GM18499 (cell line): ENCODE measurements around the gene HADHB.

Source experiments
- ATAC-seq: cut with Tn5 transposase; IDR thresholded peaks from one replicate; pipeline ENCODE4 v1.9.1; 2021; ENCODE audit warnings: moderate number of reproducible peaks; ENCODE audit not compliant: insufficient read depth, unreplicated experiment

Gene HADHB

DNA sequence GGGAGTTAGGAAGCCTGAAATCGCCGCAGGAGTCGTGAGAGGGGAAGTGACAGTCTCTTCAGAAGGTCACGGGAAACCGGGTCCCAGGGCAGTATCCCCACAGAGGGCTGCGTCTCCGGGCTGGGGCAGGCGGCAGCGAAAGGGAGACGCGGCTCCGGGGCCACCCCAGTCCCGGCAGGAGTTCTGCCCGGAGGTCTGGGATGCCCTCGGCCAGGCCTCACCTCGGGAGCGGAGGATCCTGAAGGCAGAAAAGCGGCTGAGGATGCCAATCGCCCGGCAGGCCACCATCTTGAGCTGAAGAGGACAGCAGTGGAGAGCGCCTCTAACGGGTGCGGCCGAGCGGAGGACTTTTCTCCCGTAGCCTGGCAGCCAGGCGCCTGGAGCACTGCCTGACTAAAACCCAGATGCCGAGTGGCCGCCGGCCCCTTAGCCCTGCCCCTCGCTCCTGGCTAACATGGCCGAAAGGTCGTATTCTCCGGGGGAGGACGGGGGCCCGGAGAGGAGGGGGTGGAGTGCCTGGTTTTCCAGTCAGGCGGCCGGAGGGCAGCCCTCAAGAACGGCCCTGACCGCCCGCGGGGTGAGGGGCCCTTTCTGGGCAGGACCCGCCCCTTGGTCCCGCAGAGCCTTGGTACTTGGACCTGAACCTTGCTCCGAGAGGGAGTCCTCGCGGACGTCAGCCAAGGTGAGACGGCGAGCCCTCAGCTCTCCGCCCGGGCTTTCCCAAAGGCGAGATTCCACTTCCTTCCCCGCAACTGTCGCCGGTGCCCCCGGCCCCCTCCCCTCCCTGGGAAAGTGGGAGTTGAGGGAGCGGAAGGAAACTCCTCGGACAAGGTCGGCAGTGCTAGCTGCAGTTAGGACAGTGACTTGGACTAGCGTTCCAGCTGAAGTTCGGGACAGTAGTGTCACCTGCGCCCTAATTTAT lies at the start of gene HADHB, which contains the start of gene HADHA:
HADHB (plus strand) TSS at position 631 of the 922 bp plus-strand sequence. CDS start 9,316 bp downstream, outside the sequence.
HADHA (minus strand) TSS at position 324 of the 922 bp plus-strand sequence; CDS start at position 288, 36 bp downstream.
- peak; percentile 37 for ATAC-seq

DNA sequence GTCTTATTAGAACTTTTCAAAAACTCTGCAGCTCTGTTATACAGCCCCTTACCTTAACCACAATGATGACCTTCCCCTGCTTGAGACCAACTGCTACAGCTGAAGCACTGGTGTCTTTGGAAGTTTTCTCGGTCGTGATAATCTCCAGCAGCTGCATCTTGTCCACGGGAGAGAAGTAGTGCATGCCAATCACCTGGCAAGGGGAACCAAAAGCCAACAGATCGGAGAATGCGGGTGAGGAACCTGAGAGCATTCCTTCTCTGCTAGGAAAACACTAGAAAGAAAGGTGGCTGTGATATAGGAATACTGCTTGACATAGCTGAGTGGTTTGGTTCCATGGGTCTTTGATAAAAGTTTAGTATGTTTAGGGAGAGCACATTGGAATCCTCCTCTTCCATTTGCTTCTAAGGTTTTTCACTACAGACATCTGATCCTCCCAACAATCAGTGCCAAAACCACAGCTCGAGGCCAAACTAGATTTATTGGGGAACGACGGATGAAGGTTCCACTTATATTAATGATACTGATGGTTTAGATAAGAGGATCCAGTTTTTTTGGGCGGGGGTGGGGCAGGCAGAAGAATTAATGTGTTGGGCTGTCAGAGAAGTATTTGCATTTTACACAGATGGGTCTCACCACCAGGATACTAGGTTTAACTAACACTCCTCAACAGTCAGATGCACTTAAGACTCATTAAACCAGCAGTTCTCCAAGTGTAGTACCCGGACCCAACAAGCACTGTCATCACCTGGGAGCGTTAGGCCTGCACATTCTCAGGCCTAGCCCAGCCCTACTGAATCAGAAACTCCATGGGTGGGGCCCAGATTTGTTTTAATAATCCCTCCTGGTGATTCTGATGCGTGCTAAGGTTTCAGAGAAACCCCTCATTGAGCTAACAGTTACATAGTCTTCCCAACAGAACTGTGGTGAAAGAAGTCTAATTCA lies 49.4 kb upstream of the HADHB start:
- no peak for ATAC-seq

DNA sequence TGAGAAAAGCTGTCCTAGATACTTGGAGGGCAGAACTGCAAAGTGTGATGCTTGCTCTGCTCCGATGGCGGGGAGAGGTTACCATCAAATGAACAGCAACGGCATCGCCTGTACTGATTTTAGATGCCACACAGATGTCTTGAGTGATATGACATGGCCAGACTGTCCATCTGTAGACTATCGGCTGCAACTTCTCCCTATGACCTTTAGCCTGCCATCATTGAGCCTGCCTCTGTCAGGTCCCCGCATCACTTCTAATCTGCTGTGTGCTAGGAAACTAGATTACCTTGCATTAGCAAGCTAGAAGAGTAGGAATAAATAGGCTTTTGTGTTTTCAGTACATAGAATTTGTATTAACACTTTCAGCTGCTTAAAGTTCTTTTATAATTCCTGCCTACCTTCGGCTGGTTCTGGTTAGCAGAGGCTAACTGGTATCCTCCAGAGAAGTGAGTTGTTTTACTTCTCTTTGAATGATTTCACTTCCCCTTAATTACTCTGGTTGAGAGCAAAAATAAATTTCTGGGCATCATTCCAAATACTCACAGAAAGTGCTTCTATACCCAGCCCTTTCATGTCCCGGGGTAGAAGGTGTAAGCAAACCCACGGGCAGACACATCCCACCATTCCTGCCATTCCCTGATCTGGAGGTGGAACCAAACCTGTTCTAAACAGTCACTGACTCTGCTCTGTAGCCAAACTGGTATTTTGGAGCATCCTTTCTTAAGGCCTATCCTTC lies 47.9 kb upstream of the HADHB start:
- no peak for ATAC-seq

DNA sequence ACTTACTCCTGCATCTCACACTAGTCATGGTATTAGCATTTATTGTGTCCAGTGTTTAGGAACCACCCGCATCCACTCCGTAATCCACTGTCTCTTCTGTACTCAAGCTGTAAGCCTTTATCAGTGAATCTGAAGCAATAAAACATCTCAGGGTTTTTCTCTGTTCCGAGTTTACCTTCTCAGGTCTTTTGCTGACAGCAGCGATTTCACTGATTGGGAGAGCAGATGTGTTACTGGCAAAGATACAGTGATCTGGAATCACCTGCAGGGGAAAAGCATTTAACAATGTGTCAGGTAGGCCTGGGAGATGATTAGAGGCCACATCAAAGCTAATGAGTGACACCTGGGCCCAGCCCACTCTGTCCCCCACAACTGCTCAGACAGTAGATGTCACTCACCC lies 47.2 kb upstream of the HADHB start:
- no peak for ATAC-seq

DNA sequence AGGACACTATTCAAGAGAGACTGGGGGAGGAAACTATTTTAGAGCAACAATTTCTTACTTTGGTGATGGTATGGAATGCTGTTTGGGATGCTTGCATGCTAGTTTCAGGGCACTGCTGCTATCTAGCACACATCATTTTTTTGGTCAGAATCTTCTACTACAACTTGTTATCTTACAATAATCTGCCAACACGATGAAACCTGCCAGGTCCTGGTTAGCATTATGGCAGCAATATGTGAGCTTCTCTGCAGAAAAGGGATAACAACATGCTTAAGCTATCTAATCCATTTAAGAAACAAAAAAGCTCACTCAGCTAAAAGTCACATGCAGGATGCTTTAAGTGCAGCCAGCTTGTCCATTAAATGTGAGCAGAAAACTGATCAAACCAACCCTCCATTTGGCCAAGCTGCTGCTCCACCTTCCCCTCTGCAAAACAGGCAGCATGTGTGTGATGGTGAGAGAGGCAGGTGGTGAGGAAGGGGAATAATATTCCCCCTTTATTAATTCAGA lies 41.7 kb upstream of the HADHB start:
- ATAC-seq = no peak

DNA sequence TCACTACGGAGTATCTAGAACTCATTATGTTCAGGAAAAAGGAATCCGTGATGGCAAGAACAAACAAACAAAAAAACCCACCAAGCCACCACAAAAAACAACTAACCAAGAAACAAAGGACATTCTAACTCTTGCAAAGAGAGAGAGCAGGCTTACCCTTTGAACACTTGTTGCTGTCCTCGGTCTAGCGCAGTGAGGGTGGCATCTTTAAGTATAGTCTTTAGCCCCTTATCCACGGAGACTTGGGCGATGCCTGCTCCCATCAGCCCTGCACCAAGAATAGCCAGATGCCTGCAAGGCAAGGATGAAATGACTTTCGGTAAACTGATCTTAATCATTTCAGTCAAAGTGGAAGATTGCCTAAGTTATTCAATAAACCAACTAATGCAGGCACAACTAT lies 40.8 kb upstream of the HADHB start:
- ATAC-seq = no peak

DNA sequence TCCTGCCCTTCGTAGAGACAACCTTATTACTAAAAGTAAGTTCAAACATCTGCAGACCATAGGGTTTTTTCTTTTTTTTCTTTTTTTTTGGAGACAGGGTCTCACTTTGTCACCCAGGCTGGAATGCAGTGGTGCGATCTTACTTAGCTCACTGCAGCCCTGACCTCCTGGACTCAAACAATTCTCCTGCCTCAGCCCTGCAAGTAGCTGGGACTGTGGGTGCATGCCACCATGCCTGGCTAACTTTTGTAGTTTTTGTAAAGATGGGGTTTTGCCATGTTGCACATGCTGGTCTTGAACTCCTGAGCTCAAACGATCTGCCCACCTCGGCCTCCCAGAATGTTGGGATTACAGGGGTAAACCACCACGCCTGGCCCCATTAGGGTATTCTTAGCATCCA lies 32.7 kb upstream of the HADHB start:
- no peak for ATAC-seq

DNA sequence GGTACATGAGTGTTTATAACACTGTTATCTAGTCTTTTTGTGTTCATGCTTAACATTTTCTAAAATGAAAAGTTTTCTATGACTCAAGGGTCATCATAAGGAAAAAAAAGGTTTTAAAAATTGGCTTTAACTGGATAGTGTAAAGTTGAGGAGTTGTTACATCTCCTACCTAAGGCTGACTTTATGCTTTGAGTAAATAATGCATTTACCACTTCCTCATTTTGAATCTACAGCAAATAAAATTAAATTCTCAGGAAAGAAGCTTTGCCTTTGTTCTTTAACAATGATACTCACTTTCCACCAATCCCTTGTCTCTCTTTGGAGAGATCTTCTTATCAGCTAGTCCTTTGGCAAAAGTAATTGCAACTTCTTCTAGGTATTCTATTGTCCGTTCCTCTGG lies 30.0 kb upstream of the HADHB start:
- no peak for ATAC-seq

DNA sequence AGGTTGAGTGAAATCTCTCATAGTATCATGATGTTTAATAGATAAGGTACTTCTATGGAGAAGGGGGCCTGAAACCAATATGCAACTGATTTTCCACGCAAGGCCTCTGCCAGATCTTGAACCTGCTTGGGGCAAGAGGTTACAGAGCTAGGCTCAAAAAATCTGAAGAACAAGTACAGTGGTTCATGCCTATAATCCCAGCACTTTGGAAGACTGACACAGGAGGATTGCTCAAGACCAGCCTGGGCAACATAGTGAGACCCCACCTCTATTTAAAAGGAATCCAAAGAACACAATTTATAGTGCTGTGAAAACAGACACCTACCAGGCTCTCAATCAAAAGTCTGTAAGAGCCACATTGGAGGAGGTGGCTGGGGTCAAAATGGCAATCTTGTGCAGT lies 28.9 kb upstream of the HADHB start:
- no peak for ATAC-seq

DNA sequence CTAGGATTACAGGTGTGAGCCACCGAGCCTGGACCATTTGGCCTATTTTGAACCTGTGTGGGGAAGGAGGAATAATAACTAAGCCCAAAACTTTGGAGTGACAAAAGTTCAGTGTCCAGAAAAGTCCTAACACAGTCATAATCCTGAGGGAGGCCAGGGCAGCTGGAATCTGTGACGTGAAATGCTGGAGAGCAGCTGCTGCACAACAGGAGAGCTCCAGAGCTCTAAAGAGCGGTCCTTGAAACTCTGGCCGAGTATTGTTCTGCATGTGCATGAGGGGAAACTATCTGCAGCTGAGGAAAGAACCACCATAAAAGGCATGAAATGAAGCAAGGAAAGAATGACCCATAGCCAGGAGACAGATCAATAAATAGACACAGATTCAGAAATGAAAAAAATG lies 28.2 kb upstream of the HADHB start:
- ATAC-seq = no peak

DNA sequence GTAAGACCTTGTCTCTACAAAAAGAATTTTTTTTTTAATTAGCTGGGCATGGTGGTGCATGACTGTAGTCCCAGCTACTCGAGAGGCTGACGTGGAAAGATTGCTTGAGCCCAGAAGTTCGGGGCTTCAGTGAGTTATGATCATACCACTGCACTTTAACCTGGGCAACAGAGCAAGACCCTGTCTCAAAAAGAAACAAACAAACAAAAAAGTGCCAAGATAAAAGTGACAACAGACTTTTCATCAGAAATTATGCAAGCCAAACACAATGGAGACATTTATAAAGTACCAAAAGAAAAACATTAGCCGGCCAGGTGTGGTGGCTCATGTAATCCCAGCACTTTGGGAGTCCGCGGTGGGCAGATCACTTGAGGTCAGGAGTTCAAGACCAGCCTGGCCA lies 27.0 kb upstream of the HADHB start:
- no peak for ATAC-seq

DNA sequence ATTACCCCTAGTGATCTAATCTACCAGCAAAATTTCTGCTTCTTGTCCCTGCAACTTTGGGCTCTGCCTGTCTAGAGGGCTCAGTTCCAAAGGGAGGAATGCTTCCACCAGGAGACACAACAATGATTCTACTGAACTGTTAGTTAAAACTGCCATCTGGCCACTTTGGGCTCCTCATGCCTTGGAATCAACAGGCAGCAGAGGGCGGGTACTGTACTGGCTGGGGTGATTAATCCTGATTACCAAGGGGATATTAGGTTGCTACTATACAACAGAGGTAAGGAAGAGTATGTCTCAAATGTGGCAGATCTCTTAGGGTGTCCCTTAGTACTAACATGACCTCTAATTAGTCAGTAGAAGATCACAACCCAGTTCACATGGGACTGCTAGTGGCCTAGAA lies 21.7 kb upstream of the HADHB start:
- ATAC-seq = no peak

DNA sequence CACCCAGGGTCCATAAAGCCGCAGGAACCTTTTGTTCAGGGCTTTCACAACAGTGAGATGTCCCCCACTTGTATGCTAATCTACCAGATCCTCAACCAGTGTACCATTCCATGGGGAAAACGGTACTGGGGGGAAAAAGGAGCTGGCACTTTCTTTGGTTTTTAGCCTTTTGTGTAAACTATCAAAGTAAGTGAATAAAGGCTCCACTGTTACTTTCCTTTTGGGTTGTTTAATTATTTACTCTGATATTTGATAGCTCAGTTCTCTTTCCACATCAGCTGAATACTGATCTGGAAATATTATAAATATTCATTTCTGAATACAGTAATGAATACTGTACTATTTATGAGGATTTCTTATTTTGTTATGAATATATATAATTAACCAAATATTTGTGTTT lies 20.6 kb upstream of the HADHB start:
- ATAC-seq = no peak

DNA sequence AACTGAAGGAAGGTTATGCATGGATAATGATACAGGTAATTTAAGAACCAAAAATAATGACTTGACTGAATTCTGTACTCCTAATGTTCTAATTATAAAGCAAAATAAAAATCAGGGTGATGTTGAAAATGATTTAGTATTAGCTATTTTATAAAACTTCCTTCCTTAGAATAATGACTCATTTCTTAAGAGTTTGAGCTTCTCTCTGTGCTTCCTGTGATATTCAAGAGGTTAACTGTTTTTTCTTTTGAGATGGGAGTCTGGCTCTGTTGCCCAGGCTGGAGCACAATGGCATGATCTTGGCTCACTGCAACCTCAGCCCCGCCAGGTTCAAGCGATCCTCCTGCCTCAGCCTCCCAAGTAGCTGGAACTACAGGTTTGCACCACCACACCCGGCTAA lies 15.1 kb upstream of the HADHB start:
- ATAC-seq = no peak

DNA sequence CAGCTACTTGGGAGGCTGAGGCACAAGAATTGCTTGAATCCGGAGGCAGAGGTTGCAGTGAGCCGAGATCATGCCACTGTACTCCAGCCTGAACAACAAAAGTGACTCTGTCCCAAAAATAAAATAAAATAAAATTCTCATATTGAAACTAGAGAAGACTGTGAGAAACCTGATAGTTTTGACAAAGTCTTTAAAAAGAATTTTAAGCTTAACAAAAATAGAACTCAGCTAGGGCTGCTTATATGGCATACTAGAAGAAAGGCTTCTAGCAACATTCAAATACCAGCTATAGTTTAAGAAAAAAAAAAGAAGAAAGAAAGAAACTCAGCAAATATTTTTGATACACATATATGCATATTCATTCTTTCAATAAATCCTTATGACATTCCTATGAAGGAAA lies 13.9 kb upstream of the HADHB start:
- ATAC-seq = no peak

DNA sequence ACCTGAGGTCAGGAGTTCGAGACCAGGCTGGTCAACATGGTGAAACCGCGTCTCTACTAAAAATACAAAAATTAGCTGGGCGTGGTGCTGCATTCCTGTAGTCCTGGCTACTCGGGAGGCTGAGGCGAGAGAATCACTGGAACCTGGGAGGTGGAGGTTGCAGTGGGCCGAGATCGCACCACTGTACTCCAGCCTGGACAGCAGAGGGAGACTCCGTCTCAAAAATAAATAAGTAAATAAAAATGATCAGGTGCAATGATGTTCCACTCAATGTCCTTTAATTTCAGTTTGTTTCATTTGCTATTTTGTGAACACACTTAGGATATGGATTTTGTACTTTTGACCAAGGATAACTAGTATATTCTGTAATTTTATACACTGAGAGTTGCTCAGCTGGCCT lies 9.7 kb upstream of the HADHB start:
- ATAC-seq = no peak

DNA sequence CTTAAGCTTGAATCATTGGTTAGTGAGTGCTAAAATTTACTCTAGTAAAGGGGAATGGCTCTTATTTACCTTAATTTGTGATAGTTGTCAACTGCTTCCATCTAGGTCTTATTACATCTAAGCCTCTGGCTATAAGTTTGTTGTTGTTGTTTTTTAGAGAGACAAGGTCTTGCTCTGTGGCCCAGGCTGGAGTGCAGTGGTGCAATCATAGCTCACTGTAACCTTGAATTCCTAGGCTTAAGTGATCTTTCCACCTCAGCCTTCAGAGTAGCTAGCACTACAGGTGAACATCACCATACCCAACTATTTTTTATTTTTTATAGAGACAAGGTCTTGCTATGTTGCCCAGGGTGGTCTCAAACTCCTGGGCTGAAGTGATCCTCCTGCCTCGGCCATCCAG lies 6.9 kb upstream of the HADHB start:
- no peak for ATAC-seq

DNA sequence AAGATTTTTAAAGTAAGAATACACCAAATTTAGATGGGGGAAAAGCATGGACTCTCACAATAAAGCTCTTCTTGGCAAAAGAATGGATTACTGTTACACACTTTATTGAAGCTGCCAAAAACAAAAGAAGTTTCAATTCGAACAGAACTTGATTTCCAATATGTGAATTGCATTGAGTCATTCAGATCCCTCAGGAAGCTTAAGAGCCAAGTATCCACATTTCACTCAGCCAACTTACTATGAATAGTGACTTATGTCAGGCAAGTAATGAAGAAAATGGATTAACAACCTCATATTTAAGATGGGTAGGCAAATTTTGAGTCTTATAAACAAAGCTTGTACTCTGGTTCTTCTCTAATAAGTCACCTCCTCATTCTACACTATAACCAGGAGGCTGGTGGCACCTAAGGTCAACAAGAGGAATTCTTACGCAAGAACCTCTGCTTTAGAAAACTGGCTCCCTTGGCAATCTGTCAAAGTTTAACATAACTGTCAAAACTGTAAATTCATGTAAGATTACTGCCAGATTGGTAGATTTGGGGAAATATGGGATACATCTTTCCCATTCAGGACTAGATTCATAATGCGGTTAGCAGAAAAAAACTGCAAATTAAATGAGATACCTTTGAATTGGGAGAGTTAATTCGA lies 6.3 kb upstream of the HADHB start:
- no peak for ATAC-seq

DNA sequence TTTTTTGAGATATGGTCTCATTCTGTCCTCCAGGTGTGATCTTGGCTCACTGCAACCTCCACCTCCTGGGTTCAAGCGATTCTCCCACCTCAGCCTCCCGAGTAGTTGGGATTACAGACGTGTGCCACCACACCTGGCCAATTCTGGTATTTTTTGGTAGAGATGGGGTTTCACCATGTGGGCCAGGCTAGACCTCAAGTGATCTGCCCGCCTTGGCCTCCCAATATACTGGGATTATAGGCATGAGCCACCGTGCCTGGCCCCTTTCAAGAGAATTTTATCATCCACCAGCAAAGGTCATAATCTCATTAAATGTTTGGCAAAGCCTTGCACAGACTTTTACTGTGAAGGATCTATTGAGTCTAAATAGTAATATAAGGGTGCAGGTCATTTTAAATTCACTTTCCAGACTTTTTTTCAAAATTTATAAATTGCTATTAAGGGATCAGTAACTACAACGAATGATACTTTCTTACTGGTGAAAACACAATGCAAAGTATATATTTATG lies 2.8 kb upstream of the HADHB start:
- no peak for ATAC-seq
